ENCODE data around the gene GPR37. TPM values are rescaled to one million over a fixed set of nuclear protein-coding genes. Genes with fewer than 3 reads are reported as not detected.

The GPR37 gene
- total RNA-seq, 1 experiment from 2014 or later, result 7.5 TPM

DNA sequence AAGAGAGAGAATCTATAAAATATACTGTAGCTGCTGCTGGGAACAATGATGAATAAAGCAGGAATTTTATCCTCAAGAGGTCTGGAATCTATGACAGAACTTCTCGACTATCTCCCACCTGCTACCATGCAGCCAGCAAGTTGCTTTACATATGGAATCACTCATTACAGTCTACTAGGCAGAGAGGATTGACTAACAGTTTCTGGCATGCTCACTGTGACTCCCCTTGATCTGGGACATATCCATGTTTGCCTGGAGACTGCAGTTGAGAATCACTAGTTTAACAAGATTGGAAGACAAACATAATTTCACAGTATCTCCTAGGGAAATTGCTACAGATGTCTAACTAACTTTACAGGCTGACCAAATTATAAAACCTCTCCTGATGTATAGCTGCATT is 13.3 kb downstream of the GPR37 start:
- no peak overlapping the region for H3K27ac Mint-ChIP-seq (ENCODE audit: unreplicated experiment)

GRCh38 chr7:124751027-124751426 is 14.6 kb downstream of the GPR37 start:
- CTCF ChIA-PET, result no interaction called here
- no peak overlapping the region for H3K27ac Mint-ChIP-seq (ENCODE audit: unreplicated experiment)
- no peaks in the 10 kb centered on the region for H3K4me1 Mint-ChIP-seq (ENCODE audit: low read depth, unreplicated experiment)
- no peaks in the 10 kb centered on the region for H3K27me3 Mint-ChIP-seq (ENCODE audit: unreplicated experiment)
- no peak for TF ChIP-seq CTCF (IDR thresholded peaks at IDR 0.05; ENCODE audit: unreplicated experiment)
- H3K9me3 Mint-ChIP-seq (ENCODE audit: low read depth, unreplicated experiment), result no peaks in the 10 kb centered on the region
- no TSS peak for BruUV-seq (replicated peaks)
- no peak for DNase-seq
- no peaks in the 10 kb centered on the region for H3K36me3 Mint-ChIP-seq (ENCODE audit: insufficient read depth, unreplicated experiment)
- H3K4me3 Mint-ChIP-seq (ENCODE audit: low read depth, unreplicated experiment), result no peak overlapping the region
- intact Hi-C loops (cut with micrococcal nuclease; ENCODE audit: unreplicated experiment), result no loop called here

More for the DNA sequence above, 13.3 kb downstream of the GPR37 start:
- Mint-ChIP-seq H3K4me3 (ENCODE audit: low read depth, unreplicated experiment) (no peak overlapping the region), H3K36me3 (ENCODE audit: insufficient read depth, unreplicated experiment) (no peaks in the 10 kb centered on the region), H3K4me1 (ENCODE audit: low read depth, unreplicated experiment) (no peaks in the 10 kb centered on the region), H3K27me3 (ENCODE audit: unreplicated experiment) (no peaks in the 10 kb centered on the region), H3K9me3 (ENCODE audit: low read depth, unreplicated experiment) (no peaks in the 10 kb centered on the region)
- intact Hi-C loops (cut with micrococcal nuclease; ENCODE audit: unreplicated experiment), result no loop called here
- no peak for TF ChIP-seq CTCF (IDR thresholded peaks at IDR 0.05; ENCODE audit: unreplicated experiment)
- no TSS peak for BruUV-seq (replicated peaks)
- CTCF ChIA-PET, result no interaction called here
- DNase-seq, result no peak

DNA sequence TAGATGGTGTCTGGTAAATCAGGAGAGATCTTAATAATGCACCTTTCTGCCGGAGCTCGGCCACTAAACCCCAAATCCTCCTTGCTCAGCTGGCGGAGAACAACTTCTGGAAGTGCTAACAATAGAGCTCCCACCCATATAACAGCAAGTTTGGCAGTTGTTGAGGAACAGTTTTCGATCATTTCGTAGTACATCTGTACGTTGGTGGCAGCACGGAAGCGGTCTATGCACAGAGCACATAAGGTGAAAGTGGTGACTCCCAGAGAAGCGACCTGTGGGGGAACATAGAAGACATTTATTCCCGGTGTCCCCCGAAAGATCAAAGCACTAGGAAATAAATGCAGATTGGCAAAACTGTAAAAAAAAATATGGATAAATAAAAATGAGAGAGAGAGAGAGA is 18.5 kb downstream of the GPR37 start:
- no peaks in the 10 kb centered on the region for H3K9me3 Mint-ChIP-seq (ENCODE audit: low read depth, unreplicated experiment)
- no TSS peak for BruUV-seq (replicated peaks)
- no peak overlapping the region for H3K27ac Mint-ChIP-seq (ENCODE audit: unreplicated experiment)
- H3K4me1 Mint-ChIP-seq (ENCODE audit: low read depth, unreplicated experiment), result no peaks in the 10 kb centered on the region
- no peaks in the 10 kb centered on the region for H3K36me3 Mint-ChIP-seq (ENCODE audit: insufficient read depth, unreplicated experiment)
- no peak for TF ChIP-seq CTCF (IDR thresholded peaks at IDR 0.05; ENCODE audit: unreplicated experiment)
- DNase-seq, result no peak
- CTCF ChIA-PET, result no interaction called here
- no peak overlapping the region for H3K4me3 Mint-ChIP-seq (ENCODE audit: low read depth, unreplicated experiment)
- no peaks in the 10 kb centered on the region for H3K27me3 Mint-ChIP-seq (ENCODE audit: unreplicated experiment)
- intact Hi-C loops (cut with micrococcal nuclease; ENCODE audit: unreplicated experiment), result no loop called here

DNA sequence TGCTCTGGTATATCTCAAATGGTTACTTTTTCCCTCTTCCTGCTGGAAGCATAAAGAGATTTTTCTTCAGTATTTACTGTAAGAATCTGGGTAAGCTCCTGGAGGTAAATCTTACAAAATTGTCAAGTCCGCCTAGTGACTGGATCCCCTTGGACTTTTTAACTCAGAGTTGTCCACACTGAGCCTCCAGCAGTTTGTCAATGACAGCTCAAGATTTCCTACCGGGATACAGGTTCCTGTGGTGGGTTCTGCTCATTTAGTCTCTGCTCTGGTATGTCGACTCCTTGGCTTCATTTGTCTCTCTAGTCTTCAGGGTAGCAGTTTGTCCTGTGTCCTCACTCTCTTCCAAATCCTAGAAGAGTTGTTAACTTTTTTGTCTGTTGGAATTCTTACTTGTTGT is 27.0 kb downstream of the GPR37 start:
- intact Hi-C loops (cut with micrococcal nuclease; ENCODE audit: unreplicated experiment), result no loop called here
- Mint-ChIP-seq H3K27me3 (ENCODE audit: unreplicated experiment) (no peaks in the 10 kb centered on the region), H3K9me3 (ENCODE audit: low read depth, unreplicated experiment) (no peaks in the 10 kb centered on the region), H3K27ac (ENCODE audit: unreplicated experiment) (no peak overlapping the region), H3K4me3 (ENCODE audit: low read depth, unreplicated experiment) (no peak overlapping the region), H3K36me3 (ENCODE audit: insufficient read depth, unreplicated experiment) (no peaks in the 10 kb centered on the region), H3K4me1 (ENCODE audit: low read depth, unreplicated experiment) (no peaks in the 10 kb centered on the region)
- no peak for DNase-seq
- no peak for TF ChIP-seq CTCF (IDR thresholded peaks at IDR 0.05; ENCODE audit: unreplicated experiment)
- BruUV-seq (replicated peaks), result no TSS peak
- CTCF ChIA-PET, result no interaction called here
